ENCODE measurements around the gene MAT2A.

DNA sequence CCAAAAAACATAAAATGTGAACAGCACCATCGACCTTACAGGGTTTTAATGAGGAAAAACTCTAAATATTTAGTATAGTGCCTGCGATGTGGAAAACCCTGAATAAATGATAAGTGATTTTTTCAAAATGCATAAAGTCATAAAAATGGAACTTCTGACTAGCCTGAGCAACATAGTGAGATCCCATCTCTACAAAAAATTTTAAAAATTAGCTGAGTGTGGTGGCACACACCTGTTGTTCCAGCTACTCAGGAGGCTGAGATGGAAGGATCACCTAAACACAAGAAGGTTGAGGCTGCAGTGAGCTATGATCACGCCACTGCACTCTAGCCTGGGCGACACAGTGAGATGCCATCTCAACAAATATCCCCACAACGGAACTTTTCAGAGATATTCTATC is 18.2 kb downstream of the MAT2A start:
- TF ChIP-seq, protein P1, sequence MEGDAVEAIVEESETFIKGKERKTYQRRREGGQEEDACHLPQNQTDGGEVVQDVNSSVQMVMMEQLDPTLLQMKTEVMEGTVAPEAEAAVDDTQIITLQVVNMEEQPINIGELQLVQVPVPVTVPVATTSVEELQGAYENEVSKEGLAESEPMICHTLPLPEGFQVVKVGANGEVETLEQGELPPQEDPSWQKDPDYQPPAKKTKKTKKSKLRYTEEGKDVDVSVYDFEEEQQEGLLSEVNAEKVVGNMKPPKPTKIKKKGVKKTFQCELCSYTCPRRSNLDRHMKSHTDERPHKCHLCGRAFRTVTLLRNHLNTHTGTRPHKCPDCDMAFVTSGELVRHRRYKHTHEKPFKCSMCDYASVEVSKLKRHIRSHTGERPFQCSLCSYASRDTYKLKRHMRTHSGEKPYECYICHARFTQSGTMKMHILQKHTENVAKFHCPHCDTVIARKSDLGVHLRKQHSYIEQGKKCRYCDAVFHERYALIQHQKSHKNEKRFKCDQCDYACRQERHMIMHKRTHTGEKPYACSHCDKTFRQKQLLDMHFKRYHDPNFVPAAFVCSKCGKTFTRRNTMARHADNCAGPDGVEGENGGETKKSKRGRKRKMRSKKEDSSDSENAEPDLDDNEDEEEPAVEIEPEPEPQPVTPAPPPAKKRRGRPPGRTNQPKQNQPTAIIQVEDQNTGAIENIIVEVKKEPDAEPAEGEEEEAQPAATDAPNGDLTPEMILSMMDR (conservative IDR thresholded peaks at IDR 0.05; ENCODE audit: low read length), result no peak
- TF ChIP-seq EZH2phosphoT487 (IDR thresholded peaks at IDR 0.05; ENCODE audit: borderline replicate concordance, low read depth, low read length), result no peak
